ENCODE results near the gene IL34.

The IL34 gene

DNA sequence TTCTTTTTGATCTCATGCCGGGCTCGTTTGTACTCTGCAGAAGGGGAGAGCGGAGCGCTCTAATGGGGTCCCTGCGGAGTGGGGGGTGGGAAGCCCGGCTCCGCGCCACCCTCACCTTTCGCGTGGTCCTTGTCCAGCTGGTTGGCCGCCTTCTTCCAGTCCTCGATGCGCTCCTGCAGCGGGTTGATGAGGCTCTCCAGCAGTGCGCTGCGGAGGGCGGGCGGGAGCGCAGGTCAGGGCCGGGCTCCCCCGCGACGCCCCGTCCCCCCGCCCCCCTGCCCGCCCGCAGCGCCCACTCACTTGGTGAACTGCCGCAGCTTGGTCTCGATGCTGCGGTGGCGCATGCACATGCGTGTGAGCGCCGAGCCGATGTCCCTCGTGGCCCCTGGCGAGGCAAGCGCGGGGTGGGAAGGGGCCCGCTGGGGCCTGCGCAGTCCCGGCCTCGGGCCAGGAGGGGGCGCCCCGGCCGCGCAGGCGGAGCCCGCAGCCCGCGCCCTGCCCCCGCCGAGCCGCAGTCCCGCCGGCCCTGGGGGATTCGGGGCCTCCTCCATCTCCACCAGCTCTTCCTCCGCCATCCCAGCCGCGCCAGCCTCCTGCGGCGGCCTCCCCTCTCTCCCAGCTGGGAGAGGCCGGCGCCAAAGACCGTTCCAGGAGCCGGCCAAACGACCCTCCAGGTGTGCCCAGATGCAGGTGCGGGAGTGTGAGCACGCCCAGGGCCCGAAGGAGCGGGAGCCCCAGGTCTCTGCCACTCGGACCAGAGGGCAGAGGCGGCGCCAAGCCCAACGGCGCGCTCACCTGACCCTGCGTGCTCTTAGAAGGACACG lies 33.5 kb downstream of the IL34 start:
- H3K27me3 ChIP-seq (ENCODE audit: insufficient read depth, low read length): no peaks in the 10 kb centered on the region
- H4K20me1 ChIP-seq (ENCODE audit: insufficient read depth, low read length): no peaks in the 10 kb centered on the region
- H3K9ac ChIP-seq (ENCODE audit: low read length): peak overlapping the region; percentile 25; the same call in 1 of the 2 replicates
- H3K9me2 ChIP-seq (ENCODE audit: low read depth, low read length): no peaks in the 10 kb centered on the region
- no peaks in the 10 kb centered on the region for H3F3A ChIP-seq (ENCODE audit: insufficient read depth, low read length)
- peak overlapping the region; percentile 69 for H3K4me2 ChIP-seq (ENCODE audit: low read length)
- no peak overlapping the region for H3K27ac ChIP-seq (ENCODE audit: low read depth, low read length, poor library complexity, severe bottlenecking)
- H3K79me2 ChIP-seq (ENCODE audit: insufficient read depth, low read length): no peaks in the 10 kb centered on the region
- no peak overlapping the region for H2AFZ ChIP-seq (ENCODE audit: low read length)
- peaks cover 5% of the 10 kb centered on the region for H3K4me1 ChIP-seq (ENCODE audit: insufficient read depth, low read length, severe bottlenecking)
- H3K36me3 ChIP-seq (ENCODE audit: insufficient read depth, low read length): no peaks in the 10 kb centered on the region
- H3K4me3 ChIP-seq (ENCODE audit: low read depth, low read length, poor library complexity, severe bottlenecking): peak overlapping the region; percentile 41
- no peaks in the 10 kb centered on the region for H3K9me3 ChIP-seq (ENCODE audit: low read length)
- TF ChIP-seq EZH2 (IDR thresholded peaks at IDR 0.05; ENCODE audit: borderline replicate concordance, low read length) (no peak), CTCF (IDR thresholded peaks at IDR 0.05; ENCODE audit: low read length) (peak; percentile 32)

DNA sequence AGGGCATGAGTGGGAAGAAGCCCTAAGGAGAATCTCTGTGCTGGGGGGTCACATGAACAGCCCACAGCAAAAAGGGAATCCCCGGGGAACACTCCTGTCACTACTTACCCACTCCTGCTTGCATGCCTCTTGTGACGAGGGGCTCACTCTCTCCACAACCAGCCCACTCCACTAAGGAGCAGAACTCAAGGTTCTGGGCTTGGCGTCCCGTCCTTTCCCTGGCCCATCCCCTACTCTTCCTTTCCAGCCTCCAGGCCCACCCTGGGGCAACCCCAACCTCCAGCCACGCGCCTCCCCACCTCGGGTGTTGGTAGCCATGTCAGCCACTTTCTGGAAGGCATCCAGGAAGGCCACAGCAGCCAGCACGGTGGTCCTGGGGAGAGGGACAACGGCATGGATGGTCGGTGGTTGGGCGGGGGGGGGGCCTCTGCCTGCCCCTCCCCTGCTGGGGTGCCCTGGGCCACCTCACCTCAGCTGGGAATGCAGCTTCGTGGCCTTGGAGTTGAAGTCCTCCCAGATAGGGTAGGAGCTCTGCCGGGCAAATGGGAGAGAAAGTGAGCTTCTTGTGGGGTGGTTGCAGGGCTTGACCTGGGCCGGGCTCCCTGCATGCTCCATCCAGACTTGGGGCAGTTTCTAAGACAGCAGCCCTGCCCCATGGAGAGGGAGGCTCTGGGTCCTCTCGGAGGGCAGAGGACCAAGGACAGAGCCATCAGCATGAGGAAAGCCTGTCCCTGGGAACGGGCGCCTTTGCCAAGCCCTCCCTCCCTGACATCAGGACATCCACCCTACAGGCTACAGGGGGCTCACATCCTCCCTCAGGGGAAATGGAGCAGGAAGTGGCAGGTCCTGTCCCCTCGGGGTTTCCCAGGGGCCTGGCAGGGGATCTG lies 34.4 kb downstream of the IL34 start:
- Histone ChIP-seq H3K4me1 (ENCODE audit: insufficient read depth, low read length, severe bottlenecking) (peaks cover 5% of the 10 kb centered on the region), H4K20me1 (ENCODE audit: insufficient read depth, low read length) (no peaks in the 10 kb centered on the region), H3K9me2 (ENCODE audit: low read depth, low read length) (no peaks in the 10 kb centered on the region), H3K36me3 (ENCODE audit: insufficient read depth, low read length) (no peaks in the 10 kb centered on the region), H3K9me3 (ENCODE audit: low read length) (no peaks in the 10 kb centered on the region), H3K4me2 (ENCODE audit: low read length) (peak overlapping the region; percentile 69), H3K27ac (ENCODE audit: low read depth, low read length, poor library complexity, severe bottlenecking) (no peak overlapping the region), H3K4me3 (ENCODE audit: low read depth, low read length, poor library complexity, severe bottlenecking) (peak overlapping the region; percentile 41), H3F3A (ENCODE audit: insufficient read depth, low read length) (no peaks in the 10 kb centered on the region), H3K27me3 (ENCODE audit: insufficient read depth, low read length) (no peaks in the 10 kb centered on the region), H2AFZ (ENCODE audit: low read length) (no peak overlapping the region), H3K79me2 (ENCODE audit: insufficient read depth, low read length) (no peaks in the 10 kb centered on the region), H3K9ac (ENCODE audit: low read length) (peak overlapping the region; percentile 25; the same call in 1 of the 2 replicates)
- TF ChIP-seq CTCF (IDR thresholded peaks at IDR 0.05; ENCODE audit: low read length): no peak
- TF ChIP-seq EZH2 (IDR thresholded peaks at IDR 0.05; ENCODE audit: borderline replicate concordance, low read length): no peak

DNA sequence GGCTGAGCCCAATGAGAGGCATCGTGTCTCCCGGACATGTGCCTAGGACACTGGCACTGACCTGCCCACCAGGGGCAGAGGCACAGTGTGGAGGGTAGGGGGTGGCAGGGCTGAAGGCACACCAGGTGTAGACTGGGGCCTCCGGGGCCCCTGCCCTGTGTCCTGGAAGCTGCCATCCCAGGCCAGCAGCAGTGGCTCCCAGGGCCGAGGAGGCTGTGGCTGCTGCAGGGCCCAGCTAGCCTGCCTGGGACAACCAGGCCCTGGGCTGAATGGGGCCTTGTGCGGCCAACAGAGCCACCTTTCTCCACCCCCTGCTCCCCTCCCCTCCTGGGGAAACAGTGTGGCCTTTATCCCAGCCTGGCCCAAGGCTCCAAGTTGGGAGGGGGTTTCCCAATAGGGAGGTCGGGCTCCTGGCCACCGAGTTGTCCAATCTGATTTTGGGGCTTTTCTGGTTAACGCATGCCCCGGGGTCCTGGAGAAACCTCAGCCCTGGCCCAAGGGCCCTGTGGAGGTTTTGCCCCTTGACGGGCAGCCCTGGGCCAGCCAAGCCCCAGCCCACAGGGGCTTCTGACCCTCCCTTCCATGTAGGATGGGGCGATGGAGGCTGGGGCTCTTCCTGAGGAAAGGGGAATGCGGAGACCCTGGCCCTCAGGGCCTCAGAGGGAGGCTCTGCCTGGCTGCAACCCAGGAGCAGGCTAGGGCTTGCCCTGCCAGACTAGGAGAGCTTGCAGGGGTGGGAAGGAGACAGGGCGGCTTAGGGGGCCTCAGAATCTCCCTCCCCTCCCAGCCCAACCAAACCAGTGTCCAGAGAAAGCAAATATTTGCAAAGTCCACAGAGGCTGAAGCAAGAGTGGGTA lies 35.3 kb downstream of the IL34 start:
- no peak overlapping the region for H3K9ac ChIP-seq (ENCODE audit: low read length)
- TF ChIP-seq CTCF (IDR thresholded peaks at IDR 0.05; ENCODE audit: low read length) (no peak), EZH2 (IDR thresholded peaks at IDR 0.05; ENCODE audit: borderline replicate concordance, low read length) (no peak)
- H3K9me2 ChIP-seq (ENCODE audit: low read depth, low read length): no peaks in the 10 kb centered on the region
- H3K9me3 ChIP-seq (ENCODE audit: low read length): no peaks in the 10 kb centered on the region
- H3K4me2 ChIP-seq (ENCODE audit: low read length): no peak overlapping the region
- H3K4me3 ChIP-seq (ENCODE audit: low read depth, low read length, poor library complexity, severe bottlenecking): no peak overlapping the region
- no peaks in the 10 kb centered on the region for H3F3A ChIP-seq (ENCODE audit: insufficient read depth, low read length)
- peaks cover 5% of the 10 kb centered on the region for H3K4me1 ChIP-seq (ENCODE audit: insufficient read depth, low read length, severe bottlenecking)
- no peaks in the 10 kb centered on the region for H3K36me3 ChIP-seq (ENCODE audit: insufficient read depth, low read length)
- H3K27me3 ChIP-seq (ENCODE audit: insufficient read depth, low read length): no peaks in the 10 kb centered on the region
- H3K79me2 ChIP-seq (ENCODE audit: insufficient read depth, low read length): no peaks in the 10 kb centered on the region
- H2AFZ ChIP-seq (ENCODE audit: low read length): no peak overlapping the region
- H3K27ac ChIP-seq (ENCODE audit: low read depth, low read length, poor library complexity, severe bottlenecking): no peak overlapping the region
- H4K20me1 ChIP-seq (ENCODE audit: insufficient read depth, low read length): no peaks in the 10 kb centered on the region

All from OCI-LY1 (cell line).